Mesenteric fat pad (tissue), 1 donor: Measurements from ENCODE around the gene SEPTIN10. TPM values are rescaled to one million over a fixed set of nuclear protein-coding genes. Genes with fewer than 3 reads are reported as not detected.
"Not testable (repeated sequence)": the region's sequence is repeated elsewhere in the genome, so short reads cannot be mapped to it uniquely, and the experiment has no call there.

Source experiments
- DNase-seq: peaks from one replicate; pipeline ENCODE4 v3.0.0-alpha.2; 2020; ENCODE audit warnings: low spot score
- total RNA-seq: library from RNA; stranded (reverse); fragmentation: NEBNext Ultra II Directional; extraction: Animal tissue kit (Norgen Biotek cat#: 25700); gene quantifications from one replicate; pipeline ENCODE4 v1.2.1, GENCODE V29; 2021
- donor health status: DM: yes; HTN: yes; CAD: no.

SEPTIN10 gene
- total RNA-seq, 1 donor from 2014 or later = 97.2 TPM

- no peak for DNase-seq
Observed at GRCh38 chr2:109635426-109636304, 21.9 kb upstream of the SEPTIN10 start.

- DNase-seq = no peak
Observed at GRCh38 chr2:109633284-109633961, 19.7 kb upstream of the SEPTIN10 start.

- DNase-seq = no peak
Observed at GRCh38 chr2:109632158-109632789, 18.5 kb upstream of the SEPTIN10 start.

- no peak for DNase-seq
Observed at GRCh38 chr2:109631741-109632140, 18.0 kb upstream of the SEPTIN10 start.

- DNase-seq = no peak
Observed at GRCh38 chr2:109630441-109631430, 17.0 kb upstream of the SEPTIN10 start.

GRCh38 chr2:109629867-109630266 is 16.1 kb upstream of the SEPTIN10 start:
- DNase-seq = no peak

GRCh38 chr2:109628321-109628720 is 14.6 kb upstream of the SEPTIN10 start:
- not testable (repeated sequence) for DNase-seq

GRCh38 chr2:109624339-109624738 is 10.6 kb upstream of the SEPTIN10 start:
- no peak for DNase-seq

- DNase-seq = no peak
Observed at GRCh38 chr2:109623923-109624322, 10.2 kb upstream of the SEPTIN10 start.

GRCh38 chr2:109623297-109623696 is 9.5 kb upstream of the SEPTIN10 start:
- DNase-seq = no peak

- DNase-seq = no peak
Observed at GRCh38 chr2:109619032-109619615, 5.4 kb upstream of the SEPTIN10 start.

- DNase-seq = no peak
Observed at GRCh38 chr2:109616184-109616583, 2.4 kb upstream of the SEPTIN10 start.

- no peak for DNase-seq
Observed at GRCh38 chr2:109615637-109616144, 1.9 kb upstream of the SEPTIN10 start.

- DNase-seq = no peak
Observed at GRCh38 chr2:109614715-109615636, 1.2 kb upstream of the SEPTIN10 start.

GRCh38 chr2:109613081-109613921 is 465 bp downstream of the SEPTIN10 start:
- peak; percentile 91 for DNase-seq

- no peak for DNase-seq
Observed at GRCh38 chr2:109611467-109612095, 2.2 kb downstream of the SEPTIN10 start.

GRCh38 chr2:109609352-109610024 is 4.3 kb downstream of the SEPTIN10 start:
- DNase-seq = no peak
